ENCODE data around the gene ARHGEF4. TPM values are rescaled to one million over a fixed set of nuclear protein-coding genes. Genes with fewer than 3 reads are reported as not detected.

ARHGEF4 gene
- total RNA-seq, 3 donors from 2014 or later, result 0.94 to 14.0 (median 1.5) TPM

GRCh38 chr2:131050896-131051295, 214.2 kb downstream of the ARHGEF4 start:
- ATAC-seq, result no peak

DNA sequence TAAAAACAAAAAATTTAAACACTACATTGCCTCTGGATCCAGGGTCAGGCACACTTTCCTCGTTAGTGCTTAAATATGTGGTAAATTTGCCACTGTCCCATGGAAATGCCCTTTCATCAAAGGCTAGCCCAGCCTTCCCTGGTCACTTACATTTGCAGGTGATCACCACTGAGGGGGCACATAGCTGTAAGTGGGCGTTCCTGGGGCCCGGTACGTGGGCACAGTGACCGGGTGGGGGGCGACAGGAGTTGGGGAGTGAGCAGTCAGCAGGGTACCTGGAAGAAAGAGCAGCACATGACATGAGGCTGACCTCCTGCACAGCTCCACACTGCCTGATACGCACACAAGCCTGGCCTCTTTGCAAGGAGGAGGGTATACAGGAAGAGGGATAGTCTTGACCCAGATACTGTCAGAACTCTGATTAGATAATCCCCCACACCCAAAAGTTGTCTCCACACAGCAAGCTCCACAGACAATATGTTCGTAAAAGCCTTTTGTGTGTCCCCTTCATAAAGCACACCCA, 216.1 kb downstream of the ARHGEF4 start:
- DNase-seq (no peak), ATAC-seq (no peak)
- no peak for TF ChIP-seq CTCF (IDR thresholded peaks at IDR 0.05)
- intact Hi-C loops (cut with DNase I, micrococcal nuclease), result no loop called here
- Histone ChIP-seq H3K4me1 (ENCODE audit: low read depth) (no peaks in the 10 kb centered on the region), H3K4me3 (no peak overlapping the region), H3K9me3 (no peaks in the 10 kb centered on the region), H3K36me3 (ENCODE audit: low read depth) (peaks cover 6% of the 10 kb centered on the region)

More at GRCh38 chr2:131050896-131051295, 214.2 kb downstream of the ARHGEF4 start:
- Histone ChIP-seq H3K4me1 (ENCODE audit: low read depth) (no peaks in the 10 kb centered on the region), H3K4me3 (no peak overlapping the region), H3K36me3 (ENCODE audit: low read depth) (peaks cover 6% of the 10 kb centered on the region), H3K9me3 (no peaks in the 10 kb centered on the region)
- no peak for DNase-seq
- TF ChIP-seq CTCF (IDR thresholded peaks at IDR 0.05), result no peak
- intact Hi-C loops (cut with DNase I, micrococcal nuclease), result no loop called here

GRCh38 chr2:131054488-131054887, 217.8 kb downstream of the ARHGEF4 start:
- Histone ChIP-seq H3K36me3 (ENCODE audit: low read depth) (peaks cover 6% of the 10 kb centered on the region), H3K9me3 (no peaks in the 10 kb centered on the region), H3K4me1 (ENCODE audit: low read depth) (no peaks in the 10 kb centered on the region), H3K4me3 (no peak overlapping the region)
- DNase-seq, result no peak
- TF ChIP-seq CTCF (IDR thresholded peaks at IDR 0.05), result no peak
- intact Hi-C loops (cut with DNase I, micrococcal nuclease), result no loop called here
- no peak for ATAC-seq

DNA sequence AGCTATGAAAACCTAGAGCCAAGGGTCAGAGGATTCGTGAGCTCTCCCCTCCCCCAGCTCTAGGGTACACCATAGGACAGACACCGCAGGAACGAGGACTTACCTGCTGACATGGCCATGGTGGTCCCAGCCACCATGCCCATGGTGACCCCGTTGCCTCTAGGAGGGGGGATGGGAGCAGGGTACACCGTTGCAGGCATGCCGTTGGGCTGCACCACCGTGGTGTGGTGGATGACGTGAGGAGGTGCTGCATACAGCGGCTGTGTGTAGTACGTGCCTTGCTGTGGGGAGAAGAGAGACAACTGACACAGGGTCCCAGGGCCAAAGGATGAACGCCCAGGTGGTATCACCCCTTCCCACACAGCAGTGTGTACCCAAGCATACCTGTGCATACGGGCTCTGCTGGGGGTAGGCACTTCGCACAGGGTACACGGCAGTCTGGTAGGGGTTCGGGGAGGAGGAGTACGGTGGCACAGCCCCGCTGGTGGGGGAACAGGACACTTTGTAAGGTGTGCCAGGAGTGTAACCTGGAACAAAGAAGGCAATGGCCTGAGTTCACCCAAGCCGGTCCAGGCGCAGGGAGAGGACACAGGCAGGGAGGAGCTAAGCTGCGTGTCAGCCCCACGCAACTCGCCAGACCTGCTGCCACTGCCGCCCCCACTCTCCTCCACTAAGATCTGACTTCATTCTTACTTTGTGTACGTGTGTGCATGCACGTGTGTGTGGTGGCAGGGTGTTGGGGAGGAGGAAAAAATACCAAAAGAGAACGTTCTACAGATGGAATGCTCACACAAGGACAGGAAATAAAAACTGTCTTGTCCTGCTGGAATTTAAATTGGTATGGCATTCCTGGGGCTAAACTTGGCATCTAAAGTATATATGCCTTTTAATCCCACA, 218.7 kb downstream of the ARHGEF4 start:
- no peak for DNase-seq
- no peaks in the 10 kb centered on the region for H3K9me3 ChIP-seq
- peak; percentile 27 for ATAC-seq
- TF ChIP-seq CTCF (IDR thresholded peaks at IDR 0.05), result no peak
- H3K36me3 ChIP-seq (ENCODE audit: low read depth), result peaks cover 6% of the 10 kb centered on the region
- intact Hi-C loops (cut with DNase I, micrococcal nuclease), result no loop called here
- H3K4me3 ChIP-seq, result no peak overlapping the region
- H3K4me1 ChIP-seq (ENCODE audit: low read depth), result no peaks in the 10 kb centered on the region

DNA sequence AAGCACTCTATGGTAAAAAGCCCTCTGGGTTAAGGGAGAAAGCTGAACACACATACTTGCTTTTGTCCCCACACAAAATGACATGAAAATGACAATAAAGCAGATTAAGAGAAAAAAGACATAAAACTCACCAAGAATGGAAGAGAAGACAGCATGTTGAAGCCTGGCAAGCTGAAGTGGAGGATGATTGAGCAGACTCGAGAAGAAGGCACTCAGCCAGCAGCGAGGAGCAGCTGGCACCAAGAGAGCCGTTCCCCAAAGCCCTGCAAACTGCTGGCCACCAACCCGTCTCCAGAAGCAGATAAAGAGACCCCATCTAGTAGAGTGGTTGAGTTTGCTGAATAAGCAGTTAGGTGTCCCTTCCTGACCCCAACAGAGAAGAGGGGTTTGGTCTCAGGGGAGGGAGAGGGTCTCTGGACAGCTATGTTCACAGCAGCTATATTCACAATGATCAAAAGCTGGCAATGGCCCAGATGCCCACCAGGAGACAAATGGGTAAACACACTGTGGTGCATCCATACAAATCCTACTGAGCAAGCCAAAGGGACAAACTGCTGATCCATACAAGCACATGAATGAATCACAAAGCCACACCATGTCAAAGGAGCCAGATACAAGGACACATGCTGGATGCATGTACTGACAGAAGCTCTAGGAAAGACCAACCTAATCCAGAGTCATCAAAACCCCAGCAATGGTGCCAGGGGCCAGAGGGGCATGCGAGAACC, 219.7 kb downstream of the ARHGEF4 start:
- Histone ChIP-seq H3K36me3 (ENCODE audit: low read depth) (peaks cover 6% of the 10 kb centered on the region), H3K4me1 (ENCODE audit: low read depth) (no peaks in the 10 kb centered on the region), H3K9me3 (no peaks in the 10 kb centered on the region), H3K4me3 (no peak overlapping the region)
- intact Hi-C loops (cut with DNase I, micrococcal nuclease), result no loop called here
- no peak for TF ChIP-seq CTCF (IDR thresholded peaks at IDR 0.05)
- ATAC-seq (no peak), DNase-seq (no peak)
